ENCODE results near the gene DNAI1.

The DNAI1 gene

DNA sequence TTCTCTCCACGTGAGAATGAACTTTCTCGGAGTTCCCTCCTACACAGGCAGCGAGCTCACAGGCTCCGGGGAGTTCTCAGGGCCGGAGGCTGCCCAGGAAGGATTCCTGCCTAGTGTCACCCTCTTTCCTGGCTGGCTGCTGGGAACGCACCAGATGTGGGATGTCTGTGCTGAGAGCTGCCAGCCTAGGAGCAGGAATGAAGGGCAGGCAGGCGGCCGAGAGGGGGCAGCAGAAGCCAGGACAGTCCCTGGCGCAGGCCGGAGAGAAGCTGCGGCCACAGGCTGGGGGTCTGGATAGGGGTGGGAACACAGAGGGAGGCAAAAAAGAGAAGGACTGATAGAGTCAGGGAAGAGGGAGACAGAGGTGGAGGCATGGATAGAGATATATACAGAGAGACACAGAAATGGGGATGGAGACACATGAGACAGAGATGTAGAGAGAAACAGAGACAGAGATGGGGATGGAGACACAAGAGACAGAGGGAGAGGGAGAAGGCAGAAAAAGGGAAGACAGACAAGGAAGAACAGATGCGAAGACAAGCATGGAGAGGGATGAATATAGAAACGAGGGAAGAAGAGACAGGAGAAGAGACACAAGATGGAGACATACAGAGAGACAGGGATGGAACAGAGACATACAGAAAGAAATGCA, 89.5 kb downstream of the DNAI1 start:
- FAIRE-seq: no peak

DNA sequence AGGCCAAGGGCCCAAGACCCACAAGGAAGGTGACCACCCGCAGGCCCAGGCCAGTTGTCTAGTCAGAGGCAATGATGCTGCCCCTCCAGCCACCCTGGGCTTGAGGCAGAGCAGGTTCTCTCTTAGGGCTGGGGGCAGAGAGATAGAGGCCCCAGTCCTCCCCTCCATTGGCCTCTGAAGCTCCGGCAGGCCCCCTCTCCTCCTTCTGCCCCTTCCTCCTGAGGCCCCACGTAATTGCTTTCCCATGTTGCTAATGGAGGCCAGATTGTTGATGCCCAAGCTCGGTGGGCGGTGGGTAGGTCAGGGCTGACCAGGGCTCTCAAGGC, 90.8 kb downstream of the DNAI1 start:
- no peak for FAIRE-seq

GRCh38 chr9:34550016-34550680, 91.5 kb downstream of the DNAI1 start:
- FAIRE-seq: no peak

DNA sequence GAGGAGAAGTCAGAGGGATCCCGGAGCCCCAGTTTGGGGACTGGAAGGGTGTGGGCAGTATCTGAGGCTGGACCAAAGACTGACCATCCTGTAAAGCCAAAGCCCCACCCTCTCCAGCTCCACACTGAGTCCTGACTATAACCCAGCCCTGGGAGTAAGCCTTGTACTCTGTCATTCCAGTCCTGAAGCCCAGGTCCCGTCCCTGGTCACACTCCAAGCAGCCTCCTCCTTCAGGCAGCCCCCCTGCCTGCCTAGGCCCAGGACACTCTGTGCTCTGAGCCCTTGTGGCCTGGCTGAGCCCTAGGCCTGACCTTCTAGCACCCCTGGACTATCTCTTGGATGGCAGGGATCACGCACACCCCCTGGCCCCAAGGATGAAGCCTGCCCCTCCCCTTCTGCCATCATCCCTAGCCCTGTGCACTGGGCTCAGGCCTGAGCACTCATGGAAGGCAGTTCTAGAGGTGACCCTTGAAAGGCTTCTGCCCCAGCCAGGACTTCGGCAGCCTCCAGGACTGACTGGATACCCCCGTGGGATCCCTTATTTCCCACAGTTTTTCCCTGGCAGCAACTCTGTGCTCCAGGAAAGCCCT, 92.2 kb downstream of the DNAI1 start:
- FAIRE-seq: no peak

GRCh38 chr9:34551751-34552605, 93.4 kb downstream of the DNAI1 start:
- FAIRE-seq: no peak

GRCh38 chr9:34552606-34552981, 94.0 kb downstream of the DNAI1 start:
- no peak for FAIRE-seq

- no peak for FAIRE-seq
Measured at GRCh38 chr9:34552986-34553385, 94.4 kb downstream of the DNAI1 start.

- no peak for FAIRE-seq
Measured at GRCh38 chr9:34553511-34554021, 95.0 kb downstream of the DNAI1 start.

GRCh38 chr9:34554211-34555001, 95.8 kb downstream of the DNAI1 start:
- no peak for FAIRE-seq

DNA sequence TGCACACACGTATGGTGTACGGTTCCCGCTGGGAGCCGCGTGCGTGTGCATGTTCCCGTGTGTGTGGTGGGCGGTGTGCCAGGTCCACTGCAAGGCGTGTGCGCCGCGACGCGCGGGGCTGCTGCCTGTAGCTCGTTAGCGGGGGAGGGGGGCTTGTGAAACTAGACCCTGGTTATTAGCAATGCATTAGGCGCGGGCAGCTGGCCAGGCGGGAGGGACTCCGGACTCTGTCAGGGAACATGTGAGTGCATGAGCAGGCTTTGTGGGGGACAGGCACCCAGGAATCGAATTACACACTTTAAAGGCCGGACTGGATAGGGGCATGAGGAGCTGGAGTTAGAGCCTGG, 96.4 kb downstream of the DNAI1 start:
- FAIRE-seq: no peak

DNA sequence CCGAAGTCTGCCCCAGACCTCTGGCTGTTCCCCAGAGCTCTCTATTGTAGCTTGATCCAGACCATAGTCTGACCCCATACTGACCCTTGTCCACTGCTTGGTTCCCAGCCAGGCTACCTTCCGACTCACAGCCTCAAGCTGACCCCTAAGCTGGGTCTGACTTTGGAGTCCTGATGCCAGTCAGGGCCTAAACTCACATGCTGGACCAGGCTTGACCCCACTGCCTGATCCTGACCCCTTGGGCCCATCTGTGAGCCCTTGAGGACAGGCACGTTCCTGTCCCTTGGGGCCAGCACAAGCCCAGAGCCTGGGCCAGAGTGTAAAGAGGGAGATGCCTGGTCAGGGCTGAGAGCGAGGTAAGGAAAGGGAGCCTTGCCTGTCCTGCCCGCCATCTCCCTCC, 96.9 kb downstream of the DNAI1 start:
- FAIRE-seq: no peak

DNA sequence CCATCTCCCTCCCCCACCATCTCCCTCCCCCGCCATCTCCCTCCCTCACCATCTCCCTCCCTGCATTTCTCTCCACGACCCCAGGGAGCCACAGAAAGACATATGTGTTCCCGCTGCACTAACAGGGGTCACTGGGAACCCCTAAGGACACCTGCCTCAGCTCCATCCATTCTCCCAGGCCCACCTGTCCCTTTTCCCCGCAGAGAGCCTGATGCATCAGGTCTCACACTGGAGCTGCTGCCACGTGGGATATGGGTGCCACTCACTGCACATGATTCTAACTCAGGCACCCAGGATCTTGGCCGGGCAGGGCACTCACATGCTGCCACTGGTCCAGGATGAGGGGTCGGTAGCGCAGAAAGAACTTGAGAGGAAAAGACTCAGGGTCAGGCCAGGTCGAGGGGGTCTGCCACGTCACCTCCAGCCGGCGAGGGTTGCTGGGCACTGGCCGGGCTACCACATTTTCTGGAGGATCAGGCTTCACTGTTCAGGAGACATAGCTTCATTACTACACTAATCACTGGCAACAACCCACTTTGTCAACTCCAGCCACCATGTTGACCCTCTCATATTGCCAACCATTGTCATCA, 97.4 kb downstream of the DNAI1 start:
- no peak for FAIRE-seq

GRCh38 chr9:34556949-34557348, 98.3 kb downstream of the DNAI1 start:
- no peak for FAIRE-seq

DNA sequence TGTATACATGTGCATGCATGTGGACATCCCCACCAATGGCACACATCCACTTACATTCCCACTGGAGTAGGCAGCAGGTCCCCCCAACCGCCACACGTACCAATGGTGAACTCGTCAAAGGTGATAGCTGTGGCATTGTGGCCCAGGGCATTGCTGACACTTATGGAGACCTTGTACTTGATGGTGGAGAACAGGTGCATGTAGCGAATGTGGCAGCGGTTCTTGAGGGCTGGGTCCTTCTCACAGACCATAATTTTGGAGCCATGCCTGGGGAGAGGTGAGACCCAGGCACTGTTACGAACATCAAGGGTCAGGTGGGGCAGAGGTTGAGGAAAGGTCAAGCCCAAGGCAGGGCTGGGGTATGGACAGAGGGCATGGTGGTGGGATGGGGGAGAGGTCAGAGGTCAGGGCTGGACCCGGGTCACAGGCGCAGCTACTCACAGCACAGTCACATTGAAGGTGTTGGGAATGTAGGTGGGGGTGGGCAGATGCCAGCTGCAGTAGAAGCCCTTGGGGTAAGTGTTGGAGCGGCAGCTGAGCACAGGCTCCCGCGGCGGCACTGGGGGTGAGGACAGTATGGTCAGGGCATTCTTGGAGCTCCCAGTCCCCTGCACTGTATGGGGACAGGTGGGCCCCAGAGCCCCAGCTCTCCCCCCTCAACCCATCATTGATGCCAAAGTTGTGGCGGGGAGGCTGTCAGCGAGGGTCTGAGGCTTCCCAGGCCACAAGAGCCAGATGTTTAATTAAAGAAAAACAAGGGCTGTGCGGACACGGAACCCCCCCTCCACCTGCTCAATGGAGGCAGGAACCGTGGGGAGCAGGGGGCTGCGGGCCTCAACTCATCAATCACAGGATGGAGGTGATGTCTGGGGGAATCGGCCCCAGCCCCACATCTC, 99.1 kb downstream of the DNAI1 start:
- FAIRE-seq: no peak

DNA sequence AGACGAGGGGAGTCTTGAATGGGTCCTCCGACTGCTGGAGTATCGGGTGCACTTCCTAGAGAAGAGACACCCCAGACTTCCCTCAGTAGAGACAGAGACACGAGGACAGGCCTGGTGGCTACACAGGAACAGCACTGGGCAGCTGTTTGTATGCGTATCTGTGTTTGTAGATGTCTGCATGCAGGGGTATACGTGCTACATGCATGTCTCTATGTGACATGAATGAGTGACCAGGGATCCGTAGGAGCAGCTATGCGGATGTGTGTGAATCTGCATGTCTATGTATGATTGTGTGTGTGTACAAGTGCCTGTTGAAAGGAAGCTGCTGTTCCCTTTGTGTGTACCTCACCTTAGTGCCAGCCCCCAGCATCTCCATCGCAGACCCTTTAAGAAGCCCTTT, 99.8 kb downstream of the DNAI1 start:
- FAIRE-seq: no peak

DNA sequence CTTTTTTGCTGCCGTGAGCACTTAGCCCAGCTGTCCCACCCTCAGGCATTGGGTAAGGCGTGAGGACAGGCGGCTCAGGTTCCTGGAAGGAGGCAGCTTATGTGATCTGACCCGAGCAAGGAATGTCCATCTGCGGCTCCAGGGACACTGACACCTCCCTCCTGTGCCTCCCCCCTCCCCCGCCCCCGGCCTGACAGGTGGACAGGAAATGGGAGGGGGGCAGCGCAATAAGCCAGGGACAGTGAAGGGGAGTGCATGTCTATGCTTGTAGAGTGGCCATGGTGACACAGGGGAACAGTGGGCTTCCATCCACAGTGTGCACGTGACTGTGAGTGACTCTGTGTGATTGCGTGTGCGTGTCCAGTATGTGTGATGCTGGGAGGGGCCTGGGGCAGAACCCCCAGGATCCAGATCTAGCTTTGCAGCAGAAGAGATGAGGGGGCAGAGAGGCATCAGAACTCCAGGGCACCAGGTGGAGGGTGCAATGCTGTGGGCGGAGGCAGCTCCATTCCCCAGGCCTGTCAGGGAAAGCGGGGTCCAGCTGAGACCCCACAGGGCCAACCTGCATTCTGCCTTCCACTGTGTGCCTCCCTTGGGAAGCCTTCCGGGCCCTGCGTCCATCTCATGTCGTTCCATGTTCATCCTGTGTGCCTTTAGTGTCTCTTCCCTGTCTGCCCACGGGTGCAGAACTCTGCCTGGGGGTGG, 100.5 kb downstream of the DNAI1 start:
- FAIRE-seq: no peak

DNA sequence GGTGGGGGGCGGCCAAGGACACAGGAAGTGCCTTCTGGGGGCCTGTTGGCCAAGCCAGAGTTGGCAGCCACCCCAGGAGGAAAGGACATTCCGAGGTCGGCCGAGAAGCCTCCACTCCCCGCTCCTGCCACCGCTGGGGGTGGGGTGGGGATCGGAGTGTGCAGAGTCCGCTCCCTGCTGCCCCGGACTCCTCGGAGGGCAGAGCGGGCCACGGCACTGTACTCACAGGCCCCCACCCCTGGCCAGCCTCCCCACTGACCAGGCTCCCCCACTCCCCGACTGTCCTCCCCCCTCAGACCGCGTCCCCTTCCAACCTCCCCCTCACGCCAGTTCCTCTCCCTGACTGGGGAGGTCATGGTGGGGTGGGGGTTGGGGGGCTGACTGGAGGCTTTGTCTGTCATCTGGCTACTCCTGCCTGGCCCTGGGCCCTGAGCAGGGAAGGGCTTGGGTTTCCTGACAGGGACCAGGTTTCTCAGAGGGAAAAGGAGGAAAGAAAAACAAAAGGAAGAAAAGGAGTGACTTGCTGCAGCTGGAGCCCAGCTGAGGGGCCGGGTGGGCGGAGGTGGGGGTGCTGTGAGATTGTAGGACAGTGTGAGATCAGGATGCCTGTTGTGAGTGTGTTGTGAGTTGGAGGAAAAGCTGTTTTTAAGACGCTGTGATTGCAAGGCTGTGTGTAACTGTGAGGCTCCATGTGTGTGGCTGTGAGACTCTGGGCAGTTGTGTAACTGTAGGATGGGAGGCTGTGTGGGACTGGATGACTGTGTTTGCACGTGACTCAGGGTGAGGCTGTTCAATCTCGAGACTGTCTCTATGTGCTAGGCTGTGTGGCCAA, 101.2 kb downstream of the DNAI1 start:
- FAIRE-seq: no peak

- FAIRE-seq: no peak
Measured at GRCh38 chr9:34560599-34561214, 102.1 kb downstream of the DNAI1 start.

- no peak for FAIRE-seq
Measured at GRCh38 chr9:34562135-34562745, 103.6 kb downstream of the DNAI1 start.

Data from TTC549 (cell line).